ENCODE data around the gene OR2T11.

OR2T11 gene

DNA sequence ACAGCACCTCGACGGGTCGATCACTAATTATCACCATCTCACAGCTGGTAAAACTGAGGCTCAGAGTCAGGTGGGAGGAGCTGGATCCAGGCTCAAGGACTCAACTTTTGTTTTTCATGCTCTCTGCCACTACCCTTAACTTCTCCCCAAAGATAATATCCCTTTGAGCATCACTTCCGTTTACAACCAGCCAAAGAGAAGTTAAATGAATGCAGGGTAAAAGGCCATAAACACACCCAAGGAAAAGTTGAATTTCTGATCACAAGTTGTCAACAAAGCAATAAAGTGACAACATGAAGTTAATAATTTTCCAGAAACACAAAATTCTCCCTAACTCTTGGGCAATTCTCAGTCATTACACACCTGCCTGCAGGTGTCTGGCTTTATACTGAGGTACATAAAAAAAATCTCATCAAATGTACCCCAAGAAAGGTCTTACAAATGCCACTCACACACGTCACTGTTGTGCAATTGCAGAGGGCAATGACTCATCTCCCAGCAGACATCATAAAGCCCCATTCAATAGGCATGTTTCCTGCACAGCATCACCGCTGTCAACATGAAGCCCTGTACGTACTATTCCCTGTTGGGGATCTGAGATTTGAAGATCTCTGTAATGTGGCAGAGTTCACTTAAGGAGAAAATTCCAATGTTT is 3.4 kb downstream of the OR2T11 start:
- no peak overlapping the region for H3K4me3 ChIP-seq (ENCODE audit: low read depth, low read length)
- no peak for TF ChIP-seq CTCF (IDR thresholded peaks at IDR 0.05; ENCODE audit: low read depth, low read length)

- H3K4me3 ChIP-seq (ENCODE audit: low read depth, low read length), result no peak overlapping the region
- no peak for TF ChIP-seq CTCF (IDR thresholded peaks at IDR 0.05; ENCODE audit: low read depth, low read length)
Measured at GRCh38 chr1:248630551-248630950, 4.3 kb downstream of the OR2T11 start.

GRCh38 chr1:248627971-248628844 is 6.7 kb downstream of the OR2T11 start:
- TF ChIP-seq CTCF (IDR thresholded peaks at IDR 0.05; ENCODE audit: low read depth, low read length), result no peak
- no peak overlapping the region for H3K4me3 ChIP-seq (ENCODE audit: low read depth, low read length)

GRCh38 chr1:248625971-248626370 is 8.9 kb downstream of the OR2T11 start:
- no peak overlapping the region for H3K4me3 ChIP-seq (ENCODE audit: low read depth, low read length)
- no peak for TF ChIP-seq CTCF (IDR thresholded peaks at IDR 0.05; ENCODE audit: low read depth, low read length)

- no peak overlapping the region for H3K4me3 ChIP-seq (ENCODE audit: low read depth, low read length)
- no peak for TF ChIP-seq CTCF (IDR thresholded peaks at IDR 0.05; ENCODE audit: low read depth, low read length)
Measured at GRCh38 chr1:248625166-248625565, 9.7 kb downstream of the OR2T11 start.

GRCh38 chr1:248622570-248623001 is 12.3 kb downstream of the OR2T11 start:
- TF ChIP-seq CTCF (IDR thresholded peaks at IDR 0.05; ENCODE audit: low read depth, low read length), result no peak
- no peak overlapping the region for H3K4me3 ChIP-seq (ENCODE audit: low read depth, low read length)

- no peak overlapping the region for H3K4me3 ChIP-seq (ENCODE audit: low read depth, low read length)
- no peak for TF ChIP-seq CTCF (IDR thresholded peaks at IDR 0.05; ENCODE audit: low read depth, low read length)
Measured at GRCh38 chr1:248621770-248622169, 13.1 kb downstream of the OR2T11 start.
